Activated T-helper 2 cell treated with anti-CD3 and anti-CD28 coated beads, Interferon-gamma antibody, Interleukin-2, Interleukin-4, amounts not matched to agents 10 μg/mL and 5 μg/mL and 100 μg/mL, durations not matched to agents 14 hours and 24 hours and 36 hours (primary cell): ENCODE measurements around the gene LORICRIN. TPM values are rescaled to one million over a fixed set of nuclear protein-coding genes. Genes with fewer than 3 reads are reported as not detected.

Experiments used
- DNase-seq: peaks from one replicate; pipeline ENCODE4 v3.0.0; 2021; ENCODE audit warnings: low spot score
- H3K27ac Mint-ChIP-seq: one replicate; pipeline ENCODE4 v1.8.0; 2021; ENCODE audit warnings: mixed read lengths
- H3K27me3 Mint-ChIP-seq: one replicate; pipeline ENCODE4 v1.8.0; 2021; ENCODE audit warnings: low read depth, mixed read lengths
- H3K36me3 Mint-ChIP-seq: one replicate; pipeline ENCODE4 v1.8.0; 2021; ENCODE audit warnings: low read depth, mixed read lengths
- H3K4me1 Mint-ChIP-seq: one replicate; pipeline ENCODE4 v1.8.0; 2021; ENCODE audit warnings: low read depth, mixed read lengths
- H3K4me3 Mint-ChIP-seq: one replicate; pipeline ENCODE4 v1.8.0; 2021; ENCODE audit warnings: low read depth, mild to moderate bottlenecking, moderate library complexity, mixed read lengths
- H3K9me3 Mint-ChIP-seq: one replicate; pipeline ENCODE4 v1.8.0; 2021; ENCODE audit warnings: mixed read lengths
- intact Hi-C: fragments of 100-400 bp; cut with micrococcal nuclease; formaldehyde crosslinking; loops from one replicate; pipeline ENCODE4 v1.15.1; 2023
- total RNA-seq: library from RNA; stranded (reverse); gene quantifications from 2 replicates; pipeline ENCODE4 v1.2.3, GENCODE V29; 2022

The LORICRIN gene
- total RNA-seq, 1 donor from 2014 or later, result not detected

DNA sequence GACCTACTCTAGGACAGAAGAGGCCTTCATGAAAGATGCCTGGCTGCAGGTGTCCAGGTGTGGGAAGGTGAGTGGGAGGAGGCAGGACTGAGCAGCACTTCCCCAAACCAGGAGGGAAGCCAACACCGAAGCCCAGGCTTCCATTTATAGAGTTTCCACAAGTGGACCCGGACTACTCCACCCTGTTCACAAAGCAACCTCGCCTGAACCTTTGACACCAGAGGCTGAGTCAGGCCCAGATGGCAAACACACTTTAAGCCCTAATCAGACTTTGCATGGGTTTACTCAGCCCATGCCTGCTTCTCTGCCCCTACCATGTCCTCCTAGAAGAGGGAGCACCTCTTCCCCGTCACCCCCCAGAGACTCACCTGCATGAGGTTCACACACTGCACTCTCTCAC, 28.1 kb upstream of the LORICRIN start:
- H3K9me3 Mint-ChIP-seq, result no peaks in the 10 kb centered on the region
- intact Hi-C loops, result no loop called here

GRCh38 chr1:153231785-153232184, 27.7 kb upstream of the LORICRIN start:
- H3K4me1 Mint-ChIP-seq, result no peaks in the 10 kb centered on the region
- no peaks in the 10 kb centered on the region for H3K9me3 Mint-ChIP-seq
- DNase-seq, result no peak
- H3K27me3 Mint-ChIP-seq, result peaks cover 5% of the 10 kb centered on the region
- intact Hi-C loops, result no loop called here
- no peaks in the 10 kb centered on the region for H3K36me3 Mint-ChIP-seq
- no peak overlapping the region for H3K27ac Mint-ChIP-seq
- H3K4me3 Mint-ChIP-seq, result no peak overlapping the region

More for the DNA sequence above, 28.1 kb upstream of the LORICRIN start:
- Mint-ChIP-seq H3K27ac (no peak overlapping the region), H3K27me3 (peaks cover 5% of the 10 kb centered on the region), H3K4me3 (no peak overlapping the region), H3K36me3 (no peaks in the 10 kb centered on the region), H3K4me1 (no peaks in the 10 kb centered on the region)
- no peak for DNase-seq

DNA sequence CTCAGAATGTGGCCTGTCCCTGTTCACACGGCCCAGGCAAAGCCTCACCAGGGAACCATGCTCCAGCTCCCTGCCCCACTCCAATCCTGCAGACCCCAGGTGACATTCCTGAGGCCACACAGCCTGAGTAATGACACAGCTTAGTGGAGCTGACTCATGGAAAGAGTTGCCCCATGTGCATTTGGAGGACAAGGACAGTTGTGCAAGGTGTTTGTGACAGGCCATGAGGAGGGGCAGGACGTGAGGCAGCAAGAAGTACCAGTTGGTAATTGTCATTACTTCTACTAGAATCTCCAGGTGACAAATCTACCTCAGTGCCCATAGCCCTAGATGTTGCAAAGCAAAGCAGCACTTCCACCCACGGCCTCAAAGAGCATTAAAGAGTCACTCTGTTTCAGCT, 26.9 kb upstream of the LORICRIN start:
- Mint-ChIP-seq H3K4me3 (no peak overlapping the region), H3K27me3 (peaks cover 5% of the 10 kb centered on the region), H3K36me3 (no peaks in the 10 kb centered on the region), H3K4me1 (no peaks in the 10 kb centered on the region), H3K27ac (no peak overlapping the region), H3K9me3 (no peaks in the 10 kb centered on the region)
- DNase-seq, result no peak
- intact Hi-C loops, result no loop called here

DNA sequence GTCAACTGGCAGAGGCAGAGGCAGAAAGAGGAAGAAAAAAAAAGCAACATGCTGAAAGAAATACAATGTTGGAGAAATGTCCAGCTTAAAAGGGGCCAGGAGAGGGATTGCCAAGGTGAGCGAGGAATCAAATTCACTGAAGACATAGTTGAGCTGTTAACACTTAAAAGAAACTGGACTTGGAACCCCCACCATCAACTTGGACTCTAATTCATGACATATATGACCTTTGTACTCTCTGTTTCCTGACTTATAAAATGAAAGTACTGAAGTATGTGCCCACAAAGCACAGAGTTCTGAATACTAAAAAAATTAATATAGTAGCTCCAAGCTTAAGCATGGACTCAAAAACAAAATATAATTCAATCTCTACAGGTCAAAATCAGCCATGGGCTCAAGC, 26.0 kb upstream of the LORICRIN start:
- Mint-ChIP-seq H3K36me3 (no peaks in the 10 kb centered on the region), H3K27ac (no peak overlapping the region), H3K9me3 (no peaks in the 10 kb centered on the region), H3K4me3 (no peak overlapping the region), H3K27me3 (peaks cover 5% of the 10 kb centered on the region), H3K4me1 (no peaks in the 10 kb centered on the region)
- intact Hi-C loops, result no loop called here
- DNase-seq, result no peak

DNA sequence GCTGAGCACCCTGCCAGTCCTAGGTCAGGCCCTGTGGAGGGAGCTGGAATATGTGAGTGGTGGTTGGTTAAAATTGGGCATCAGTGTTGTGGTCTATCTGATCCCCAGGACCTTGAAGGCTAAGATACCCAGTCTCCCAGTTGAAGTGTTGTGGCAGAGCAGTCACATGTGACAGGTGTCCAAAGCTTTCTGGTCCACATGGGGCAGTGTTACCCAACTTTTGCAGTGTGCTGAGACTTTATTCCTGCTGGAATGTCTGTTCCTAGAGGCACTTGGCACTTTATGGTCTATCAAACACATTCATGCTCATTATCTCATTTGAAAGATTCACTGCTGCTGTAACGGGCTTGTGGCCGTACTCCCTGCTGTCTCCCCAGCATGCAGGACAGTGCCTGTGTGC, 21.0 kb upstream of the LORICRIN start:
- DNase-seq, result no peak
- H3K9me3 Mint-ChIP-seq, result no peaks in the 10 kb centered on the region
- H3K4me3 Mint-ChIP-seq, result no peak overlapping the region
- H3K36me3 Mint-ChIP-seq, result no peaks in the 10 kb centered on the region
- no peaks in the 10 kb centered on the region for H3K4me1 Mint-ChIP-seq
- intact Hi-C loops, result no loop called here
- H3K27me3 Mint-ChIP-seq, result peaks cover 5% of the 10 kb centered on the region
- no peak overlapping the region for H3K27ac Mint-ChIP-seq

DNA sequence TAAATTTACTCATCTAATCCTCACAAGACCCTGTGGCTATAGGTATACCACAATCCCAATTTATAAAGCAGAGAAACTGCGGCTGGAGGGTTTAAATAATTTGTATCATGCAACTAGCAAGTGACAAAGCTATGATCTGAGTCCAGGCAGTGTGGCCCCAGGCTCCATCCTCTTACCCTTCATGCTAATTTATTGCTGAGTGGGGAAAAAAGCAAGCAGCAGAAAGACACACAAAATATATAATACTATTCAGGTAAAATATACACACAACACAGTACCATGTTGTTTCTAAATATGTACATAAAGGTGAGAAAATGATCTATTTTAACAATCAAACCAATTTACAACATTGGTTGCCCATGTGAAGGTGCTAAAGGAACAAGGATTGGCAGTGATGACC, 17.3 kb upstream of the LORICRIN start:
- no peaks in the 10 kb centered on the region for H3K9me3 Mint-ChIP-seq
- H3K27ac Mint-ChIP-seq, result no peak overlapping the region
- no peaks in the 10 kb centered on the region for H3K27me3 Mint-ChIP-seq
- no peaks in the 10 kb centered on the region for H3K36me3 Mint-ChIP-seq
- DNase-seq, result no peak
- H3K4me3 Mint-ChIP-seq, result no peak overlapping the region
- no peaks in the 10 kb centered on the region for H3K4me1 Mint-ChIP-seq
- intact Hi-C loops, result no loop called here

DNA sequence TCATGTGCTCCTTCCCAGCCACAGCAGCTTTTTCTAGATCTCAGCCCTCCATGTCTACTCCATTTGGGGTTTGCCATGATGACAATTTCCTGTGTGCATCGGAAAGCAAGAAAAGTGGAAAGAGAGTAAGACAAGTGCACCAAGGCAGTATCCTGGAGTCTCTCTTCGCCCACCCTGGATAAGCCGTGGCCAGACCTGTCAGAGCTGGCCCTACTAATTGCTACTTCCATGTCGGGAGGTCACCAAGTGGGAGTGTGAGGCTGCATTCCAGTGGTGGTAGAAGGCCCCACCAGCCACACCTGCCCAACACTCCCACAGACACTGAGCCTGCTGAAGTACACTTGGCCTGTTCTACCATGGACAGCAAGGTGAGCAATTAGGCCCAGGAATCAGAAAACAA, 14.0 kb upstream of the LORICRIN start:
- no peak for DNase-seq
- Mint-ChIP-seq H3K4me3 (no peak overlapping the region), H3K27ac (no peak overlapping the region), H3K9me3 (no peaks in the 10 kb centered on the region), H3K4me1 (no peaks in the 10 kb centered on the region), H3K27me3 (peaks cover 13% of the 10 kb centered on the region), H3K36me3 (no peaks in the 10 kb centered on the region)
- intact Hi-C loops, result no loop called here

- no peak overlapping the region for H3K27ac Mint-ChIP-seq
- peaks cover 13% of the 10 kb centered on the region for H3K27me3 Mint-ChIP-seq
- DNase-seq, result no peak
- intact Hi-C loops, result no loop called here
- H3K36me3 Mint-ChIP-seq, result no peaks in the 10 kb centered on the region
- H3K9me3 Mint-ChIP-seq, result no peaks in the 10 kb centered on the region
- no peak overlapping the region for H3K4me3 Mint-ChIP-seq
- no peaks in the 10 kb centered on the region for H3K4me1 Mint-ChIP-seq
These were observed 13.5 kb upstream of the LORICRIN start for GRCh38 chr1:153246018-153246417.

DNA sequence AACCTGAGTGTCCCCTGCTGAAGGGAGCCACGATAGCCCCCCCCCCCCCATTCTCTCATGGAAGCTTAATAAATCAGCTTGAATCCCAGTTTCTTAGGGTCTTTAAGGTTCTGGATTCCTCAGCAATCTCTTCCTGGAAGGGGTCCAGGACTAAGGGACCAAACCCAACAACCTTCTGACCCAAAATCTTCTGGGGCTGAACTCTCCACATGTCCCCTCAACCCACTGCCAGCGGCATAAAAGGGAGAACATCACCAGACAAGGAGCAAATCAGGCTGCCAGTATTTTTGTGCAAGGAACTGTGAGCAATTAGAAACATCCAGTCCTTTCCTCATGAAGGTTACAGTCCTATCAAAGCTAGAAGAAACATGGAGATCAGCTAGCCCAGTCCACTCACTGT, 12.7 kb upstream of the LORICRIN start:
- H3K4me3 Mint-ChIP-seq, result no peak overlapping the region
- no peaks in the 10 kb centered on the region for H3K4me1 Mint-ChIP-seq

DNA sequence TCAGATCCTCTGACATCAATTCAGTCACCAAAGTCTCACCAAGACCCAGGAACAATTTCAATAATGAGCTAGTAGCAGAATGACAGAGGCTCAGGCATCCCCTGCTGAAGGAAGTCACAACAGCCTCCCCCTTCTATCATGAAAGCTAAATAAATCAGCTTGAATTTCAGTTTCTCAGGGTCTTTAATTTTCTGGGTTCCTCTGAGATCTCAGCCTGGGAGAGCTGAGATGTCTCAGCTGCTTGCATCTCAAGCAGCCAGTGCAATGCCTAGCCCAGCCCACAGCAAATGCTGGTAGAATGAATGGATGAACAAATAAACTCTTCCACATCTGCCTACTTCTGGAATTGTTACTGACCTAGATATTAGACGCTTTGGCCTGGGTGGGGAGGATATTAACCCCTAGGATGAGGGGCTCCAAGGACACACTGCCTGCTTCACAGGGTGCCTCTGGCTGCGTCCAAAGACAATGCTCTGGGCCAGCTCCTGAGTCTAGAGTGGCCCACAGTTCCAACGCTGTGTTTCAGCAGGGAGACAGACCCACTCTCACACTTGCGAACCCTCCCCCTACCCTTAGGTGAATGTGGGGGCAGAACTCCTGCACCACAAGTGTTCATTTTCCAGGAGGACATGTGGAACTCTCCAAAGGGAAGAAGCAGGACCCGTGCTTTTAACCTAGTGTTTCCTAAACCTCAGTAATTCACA, 11.2 kb upstream of the LORICRIN start:
- no peak for DNase-seq
- Mint-ChIP-seq H3K27me3 (peaks cover 14% of the 10 kb centered on the region), H3K36me3 (no peaks in the 10 kb centered on the region), H3K4me3 (no peak overlapping the region), H3K4me1 (no peaks in the 10 kb centered on the region), H3K27ac (no peak overlapping the region), H3K9me3 (no peaks in the 10 kb centered on the region)
- intact Hi-C loops, result no loop called here

More for the DNA sequence above, 12.7 kb upstream of the LORICRIN start:
- no peak for DNase-seq
- Mint-ChIP-seq H3K27ac (no peak overlapping the region), H3K36me3 (no peaks in the 10 kb centered on the region), H3K27me3 (peaks cover 14% of the 10 kb centered on the region), H3K9me3 (no peaks in the 10 kb centered on the region)
- intact Hi-C loops, result no loop called here

GRCh38 chr1:153250166-153250565, 9.3 kb upstream of the LORICRIN start:
- H3K4me1 Mint-ChIP-seq, result peaks cover 3% of the 10 kb centered on the region
- intact Hi-C loops, result no loop called here
- no peaks in the 10 kb centered on the region for H3K9me3 Mint-ChIP-seq
- no peaks in the 10 kb centered on the region for H3K36me3 Mint-ChIP-seq
- peaks cover 14% of the 10 kb centered on the region for H3K27me3 Mint-ChIP-seq
- DNase-seq, result no peak
- no peak overlapping the region for H3K27ac Mint-ChIP-seq
- H3K4me3 Mint-ChIP-seq, result no peak overlapping the region

DNA sequence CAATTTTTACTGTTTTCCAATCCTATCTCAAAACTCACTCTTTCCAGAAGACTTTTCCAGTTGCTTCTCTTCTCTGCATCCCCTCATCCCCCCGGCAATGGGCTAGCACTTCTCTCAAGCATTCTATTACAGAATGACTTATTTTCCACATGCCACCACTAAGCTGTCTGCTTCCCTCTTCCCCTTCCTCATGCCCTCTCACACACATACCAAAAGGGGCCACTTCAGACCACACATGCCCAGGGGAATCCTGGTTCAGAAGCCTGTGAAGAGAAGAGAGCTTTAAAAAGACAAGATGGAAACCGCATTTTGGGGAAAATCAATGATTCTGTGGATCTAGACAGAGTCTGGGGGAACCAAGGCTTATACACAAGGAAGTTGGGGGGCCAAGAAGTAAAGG, 8.4 kb upstream of the LORICRIN start:
- peaks cover 3% of the 10 kb centered on the region for H3K4me1 Mint-ChIP-seq
- intact Hi-C loops, result no loop called here
- no peaks in the 10 kb centered on the region for H3K36me3 Mint-ChIP-seq
- peaks cover 14% of the 10 kb centered on the region for H3K27me3 Mint-ChIP-seq
- no peak for DNase-seq
- H3K27ac Mint-ChIP-seq, result no peak overlapping the region
- H3K9me3 Mint-ChIP-seq, result no peaks in the 10 kb centered on the region
- no peak overlapping the region for H3K4me3 Mint-ChIP-seq

GRCh38 chr1:153251562-153251961, 7.9 kb upstream of the LORICRIN start:
- DNase-seq, result no peak
- peaks cover 14% of the 10 kb centered on the region for H3K27me3 Mint-ChIP-seq
- no peak overlapping the region for H3K27ac Mint-ChIP-seq

DNA sequence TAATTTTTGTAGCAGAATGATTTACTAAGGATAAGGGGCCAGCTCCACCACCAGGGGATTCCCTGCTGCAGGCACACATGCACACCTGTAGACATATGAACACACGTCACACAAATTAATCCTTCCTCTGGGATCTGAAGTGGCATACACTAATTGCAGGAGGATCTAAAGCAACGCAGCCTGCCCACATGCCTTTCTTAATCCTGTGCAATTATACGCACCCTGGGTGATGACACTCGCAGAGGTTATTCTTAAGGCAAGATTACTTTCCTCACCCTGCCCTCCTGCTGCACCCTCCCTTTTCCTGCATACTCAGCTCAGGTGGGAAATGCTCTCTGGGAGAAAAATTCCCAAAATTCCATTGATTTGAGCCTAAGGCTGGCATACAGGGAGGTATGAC, 7.5 kb upstream of the LORICRIN start:
- Mint-ChIP-seq H3K4me1 (peaks cover 3% of the 10 kb centered on the region), H3K9me3 (no peaks in the 10 kb centered on the region), H3K27me3 (peaks cover 14% of the 10 kb centered on the region), H3K36me3 (no peaks in the 10 kb centered on the region), H3K27ac (no peak overlapping the region), H3K4me3 (no peak overlapping the region)
- intact Hi-C loops, result no loop called here
- DNase-seq, result no peak

More at GRCh38 chr1:153251562-153251961, 7.9 kb upstream of the LORICRIN start:
- no peak overlapping the region for H3K4me3 Mint-ChIP-seq
- H3K9me3 Mint-ChIP-seq, result no peaks in the 10 kb centered on the region
- intact Hi-C loops, result no loop called here
- peaks cover 3% of the 10 kb centered on the region for H3K4me1 Mint-ChIP-seq
- H3K36me3 Mint-ChIP-seq, result no peaks in the 10 kb centered on the region
